A549 (cell line): ENCODE measurements around the gene PLA2G4B. TPM values are rescaled to one million over a fixed set of nuclear protein-coding genes. Genes with fewer than 3 reads are reported as not detected.

Experiments used
- ATAC-seq, 2 experiments: fragments of 200-7000 bp in 1 of 2; fragments of >200 bp in 1 of 2; cut with Nextera tagmentation in 1 of 2; cut with Tn5 transposase in 1 of 2; 3 replicates each; pipeline versions ENCODE4 v1.8.0 to v1.9.1; 2018 to 2020; ENCODE audit warnings: mild to moderate bottlenecking in 1 of 2, moderate library complexity in 1 of 2
- CTCF ChIA-PET: fragments of 300-600 bp; sonication (Branson Sonifier 250); formaldehyde crosslinking; extraction: SDS; loops from one replicate; lab custom pipeline; 2021; ENCODE audit warnings: antibody characterized with exemption, inconsistent platforms; lab: Yijun Ruan, JAX
- POLR2A ChIA-PET: fragments of 350-600 bp; formaldehyde crosslinking; extraction: SDS; loops from one replicate; lab custom pipeline; 2021; ENCODE audit warnings: antibody characterized with exemption, inconsistent platforms; lab: Yijun Ruan, JAX
- DNase-seq, 2 experiments: peaks; one replicate each; pipeline versions ENCODE4 v3.0.0 to v3.0.0-alpha.2; 2011 to 2016; ENCODE audit warnings: low read depth in 1 of 2, low spot score in 1 of 2
- FAIRE-seq: peaks from 2 replicates; lab custom pipeline; 2011; peaks lifted over from hg19 to GRCh38; lab: Jason Lieb, UNC
- H3K27ac ChIP-seq, 2 experiments: fragments of >200 bp; sonication (Bioruptor Twin); formaldehyde crosslinking; 3 replicates each; pipeline ENCODE4 v1.5.1; 2016 to 2017
- H3K4me1 ChIP-seq: fragments of >200 bp; sonication (Bioruptor Twin); formaldehyde crosslinking; 3 replicates; pipeline ENCODE4 v1.6.1; 2016
- H3K4me2 ChIP-seq: fragments of >200 bp; sonication (Bioruptor Twin); formaldehyde crosslinking; 3 replicates; pipeline ENCODE4 v1.6.1; 2016
- H3K4me3 ChIP-seq: fragments of >200 bp; sonication (Bioruptor Twin); formaldehyde crosslinking; 3 replicates; pipeline ENCODE4 v1.5.1; 2016
- H3K9me3 ChIP-seq: fragments of >200 bp; sonication (Bioruptor Twin); formaldehyde crosslinking; 3 replicates; pipeline ENCODE4 v1.6.1; 2016
- CBX8 ChIP-seq: fragments of 200-600 bp; sonication (generic); IDR thresholded peaks from 2 replicates; pipeline ENCODE4 v1.6.1; 2016
- CHD4 ChIP-seq: fragments of 200-600 bp; sonication (generic); IDR thresholded peaks from 2 replicates; pipeline ENCODE4 v1.6.1; 2016; ENCODE audit warnings: antibody characterized with exemption, mild to moderate bottlenecking, borderline replicate concordance
- CTCF ChIP-seq: fragments of >200 bp; sonication (Bioruptor Twin); formaldehyde crosslinking; IDR thresholded peaks from 3 replicates; pipeline ENCODE4 v1.5.1; 2016
- E2F6 ChIP-seq: IDR thresholded peaks from 2 replicates; pipeline ENCODE4 v1.6.1; 2012; ENCODE audit warnings: low read depth, borderline replicate concordance
- EHMT2 ChIP-seq: fragments of 200-600 bp; sonication (generic); IDR thresholded peaks from 2 replicates; pipeline ENCODE4 v1.6.1; 2016; ENCODE audit warnings: antibody characterized with exemption, low read depth, mild to moderate bottlenecking, moderate library complexity
- ELK1 ChIP-seq: fragments of 150-350 bp; IDR thresholded peaks from 2 replicates; pipeline ENCODE4 v1.6.1; 2014; ENCODE audit warnings: low read depth, mild to moderate bottlenecking, low read length
- EP300 ChIP-seq, 2 experiments: fragments of >200 bp; sonication (Bioruptor Twin); formaldehyde crosslinking; IDR thresholded peaks; 2 replicates in 1 of 2; 3 replicates in 1 of 2; pipeline ENCODE4 v1.6.1; 2016 to 2017
- FOXS1 ChIP-seq: fragments of 250-450 bp; sonication (Bioruptor Pico); IDR thresholded peaks from 2 replicates; pipeline ENCODE4 v1.5.0; 2020; ENCODE audit warnings: mild to moderate bottlenecking, moderate library complexity
- HEYL ChIP-seq: fragments of 250-450 bp; sonication (Bioruptor Pico); IDR thresholded peaks from 2 replicates; pipeline ENCODE4 v1.8.0; 2021; ENCODE audit warnings: mild to moderate bottlenecking, moderate library complexity
- JUN ChIP-seq, 2 experiments: fragments of >200 bp; sonication (Bioruptor Twin); formaldehyde crosslinking; IDR thresholded peaks; 2 replicates in 1 of 2; 3 replicates in 1 of 2; pipeline ENCODE4 v1.6.1; 2016 to 2017
- KDM1A ChIP-seq: fragments of 200-600 bp; sonication (generic); IDR thresholded peaks from 2 replicates; pipeline ENCODE4 v1.6.1; 2016; ENCODE audit warnings: low read depth, mild to moderate bottlenecking
- MAZ ChIP-seq: fragments of 150-350 bp; IDR thresholded peaks from 2 replicates; pipeline ENCODE4 v1.6.1; 2014; ENCODE audit warnings: antibody characterized with exemption, low read depth, low read length, borderline replicate concordance
- NPAS2 ChIP-seq: fragments of 250-450 bp; sonication (Bioruptor Pico); IDR thresholded peaks from 2 replicates; pipeline ENCODE4 v1.8.0; 2022; ENCODE audit warnings: mild to moderate bottlenecking, moderate library complexity, borderline replicate concordance
- NR3C1 ChIP-seq: fragments of >200 bp; sonication (Bioruptor Twin); formaldehyde crosslinking; IDR thresholded peaks from 3 replicates; pipeline ENCODE4 v1.6.1; 2017
- POLR2A ChIP-seq: IDR thresholded peaks from 2 replicates; pipeline ENCODE4 v1.6.1; 2012; ENCODE audit warnings: mild to moderate bottlenecking, low read length
- POLR2AphosphoS2 ChIP-seq: conservative IDR thresholded peaks from 2 replicates; pipeline ENCODE4 v1.6.1; 2012; ENCODE audit warnings: low read length, improper control_type of control experiment, inconsistent platforms
- RAD21 ChIP-seq, 2 experiments: fragments of >200 bp in 1 of 2; sonication (Bioruptor Twin) in 1 of 2; formaldehyde crosslinking in 1 of 2; IDR thresholded peaks in 1 of 2; conservative IDR thresholded peaks in 1 of 2; 2 replicates in 1 of 2; 3 replicates in 1 of 2; pipeline ENCODE4 v1.6.1; 2012 to 2018; ENCODE audit warnings: inconsistent platforms in 1 of 2
- RCOR1 ChIP-seq: fragments of 150-350 bp; IDR thresholded peaks from 2 replicates; pipeline ENCODE4 v1.6.1; 2014; ENCODE audit warnings: antibody characterized with exemption, low read length, low read depth
- RFX5 ChIP-seq: fragments of 450-650 bp; IDR thresholded peaks from 2 replicates; pipeline ENCODE4 v1.7.1; 2014; ENCODE audit warnings: antibody characterized with exemption, mild to moderate bottlenecking, moderate library complexity
- RNF2 ChIP-seq: fragments of 200-600 bp; sonication (generic); IDR thresholded peaks from 2 replicates; pipeline ENCODE4 v1.6.1; 2016; ENCODE audit warnings: low read depth, mild to moderate bottlenecking, antibody characterized with exemption, moderate library complexity, borderline replicate concordance
- SMC3 ChIP-seq: fragments of >200 bp; sonication (Bioruptor Twin); formaldehyde crosslinking; IDR thresholded peaks from 3 replicates; pipeline ENCODE4 v1.6.1; 2018; ENCODE audit warnings: inconsistent platforms
- TFCP2L1 ChIP-seq: fragments of 250-450 bp; sonication (Bioruptor Pico); IDR thresholded peaks from 2 replicates; pipeline ENCODE4 v1.5.0; 2021; ENCODE audit warnings: mild to moderate bottlenecking
- TP53 ChIP-seq: fragments of 250-450 bp; sonication (Bioruptor Pico); IDR thresholded peaks from 2 replicates; pipeline ENCODE4 v1.5.0; 2021; ENCODE audit warnings: mild to moderate bottlenecking, moderate library complexity
- WGBS: methylation state at CpG from one replicate; pipeline ENCODE4 v1.1.6; 2017; ENCODE audit errors: missing lambda C conversion rate; 5-methylcytosine and 5-hydroxymethylcytosine counted together
- polyA plus RNA-seq, 4 experiments: library from polyadenylated mRNA; depleted of rRNA in 3 of 4; stranded (reverse); fragments of >200 nt; fragmentation: RNase III in 1 of 4; extraction: RNeasy Plus Mini Kit Qiagen cat#74134 plus additional on column Dnase treatment in 1 of 4; gene quantifications; 2 replicates in 3 of 4; 3 replicates in 1 of 4; pipeline ENCODE4 v1.2.3, GENCODE V29; 2011 to 2017
- TF ChIP-seq, protein P1 (sequence below): fragments of >200 bp; sonication (Bioruptor Twin); formaldehyde crosslinking; IDR thresholded peaks from 2 replicates; pipeline ENCODE4 v1.6.1; 2016
- TF ChIP-seq, protein P2 (sequence below): IDR thresholded peaks from 2 replicates; pipeline ENCODE4 v1.6.1; 2012
- TF ChIP-seq, protein P3 (sequence below): IDR thresholded peaks from 2 replicates; pipeline ENCODE4 v1.6.1; 2012

The PLA2G4B gene
- polyA plus RNA-seq, 2 of the 4 experiments (the other 2 are of a cell fraction) = 2.2 to 2.6 TPM

GRCh38 chr15:41852736-41853590 lies 14.3 kb downstream of the PLA2G4B start:
- H3K27ac ChIP-seq = no peak overlapping the region
- ATAC-seq (peak in 1 of 2 experiments; percentile 18; a peak in 3 of 6 replicates), DNase-seq (no peak), FAIRE-seq (no peak)
- CTCF ChIA-PET = interaction anchor here (0.8 to 1.2 kb wide), 4 partner anchors 9 to 368 kb away, joined by 3 read pairs; partner anchors contain the start of gene MAPKBP1
- no peak overlapping the region for H3K4me3 ChIP-seq
- no peaks in the 10 kb centered on the region for H3K9me3 ChIP-seq
- POLR2A ChIA-PET = no interaction called here
- no peak for TF ChIP-seq EHMT2
- no peaks in the 10 kb centered on the region for H3K4me1 ChIP-seq
- no peak overlapping the region for H3K4me2 ChIP-seq
- WGBS = 69% methylated on average over 3 of the region's 17 CpGs

GRCh38 chr15:41853831-41854230 lies 15.2 kb downstream of the PLA2G4B start:
- no peaks in the 10 kb centered on the region for H3K9me3 ChIP-seq
- H3K4me1 ChIP-seq = no peaks in the 10 kb centered on the region
- ATAC-seq = no peak
- no peak overlapping the region for H3K4me3 ChIP-seq
- 78% methylated on average over 7 of the region's 10 CpGs for WGBS
- DNase-seq = no peak
- ChIA-PET POLR2A (no interaction called here), CTCF (interaction anchor here (1.8 kb wide), 1 partner anchor 51 kb away, joined by 4 read pairs; no protein-coding TSS in a partner anchor)
- no peak overlapping the region for H3K4me2 ChIP-seq
- no peak overlapping the region for H3K27ac ChIP-seq
- TF ChIP-seq RNF2 = no peak
- TF ChIP-seq JUN (IDR thresholded peaks at IDR 0.05) = no peak
- TF ChIP-seq HEYL (CRISPR knock-in tag) = no peak
- TF ChIP-seq MAZ = no peak
- TF ChIP-seq, protein P1, sequence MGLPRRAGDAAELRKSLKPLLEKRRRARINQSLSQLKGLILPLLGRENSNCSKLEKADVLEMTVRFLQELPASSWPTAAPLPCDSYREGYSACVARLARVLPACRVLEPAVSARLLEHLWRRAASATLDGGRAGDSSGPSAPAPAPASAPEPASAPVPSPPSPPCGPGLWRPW = no peak
- TF ChIP-seq E2F6 = no peak
- TF ChIP-seq ELK1 = no peak
- TF ChIP-seq, protein P2, sequence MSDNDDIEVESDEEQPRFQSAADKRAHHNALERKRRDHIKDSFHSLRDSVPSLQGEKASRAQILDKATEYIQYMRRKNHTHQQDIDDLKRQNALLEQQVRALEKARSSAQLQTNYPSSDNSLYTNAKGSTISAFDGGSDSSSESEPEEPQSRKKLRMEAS = no peak
- no peak for TF ChIP-seq CHD4
- no peak for TF ChIP-seq NPAS2 (CRISPR knock-in tag)
- no peak for TF ChIP-seq POLR2A
- TF ChIP-seq RFX5 = no peak
- no peak for TF ChIP-seq FOXS1
- TF ChIP-seq CTCF = no peak
- no peak for TF ChIP-seq NR3C1
- FAIRE-seq = no peak

DNA sequence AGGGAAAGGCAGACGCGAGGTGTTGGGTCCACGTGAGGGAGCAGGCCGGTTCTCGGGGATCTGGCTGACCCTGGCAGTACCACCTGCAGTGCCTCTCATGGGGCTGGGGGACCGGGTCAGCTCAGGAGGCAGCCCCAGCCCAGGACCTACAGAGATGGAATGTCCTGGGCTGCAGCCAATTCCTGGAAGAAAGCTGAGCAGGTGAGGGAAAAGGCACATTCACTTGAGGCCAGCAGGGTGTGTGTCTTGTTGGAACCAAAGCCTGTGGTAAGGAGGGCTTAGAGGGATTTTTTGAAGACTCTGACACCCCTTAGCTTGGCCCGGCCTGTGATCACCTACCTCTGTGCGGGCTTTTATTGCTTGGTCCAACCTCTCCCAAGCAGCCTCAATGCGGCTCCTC lies 15.8 kb downstream of the PLA2G4B start:
- TF ChIP-seq CBX8 (no peak), SMC3 (no peak), TP53 (CRISPR knock-in tag) (no peak), RNF2 (no peak), KDM1A (no peak), JUN (IDR thresholded peaks at IDR 0.05) (no peak), RAD21 (conservative IDR thresholded peaks at IDR 0.05 in 1 of 2, IDR thresholded peaks at IDR 0.05 in 1 of 2) (no peak), RCOR1 (no peak), MAZ (no peak), EP300 (IDR thresholded peaks at IDR 0.05) (no peak), TFCP2L1 (CRISPR knock-in tag) (no peak), RFX5 (no peak), POLR2AphosphoS2 (no peak), HEYL (CRISPR knock-in tag) (no peak)
- TF ChIP-seq, protein P1 = no peak
- TF ChIP-seq, protein P2 = no peak
- TF ChIP-seq, protein P3, sequence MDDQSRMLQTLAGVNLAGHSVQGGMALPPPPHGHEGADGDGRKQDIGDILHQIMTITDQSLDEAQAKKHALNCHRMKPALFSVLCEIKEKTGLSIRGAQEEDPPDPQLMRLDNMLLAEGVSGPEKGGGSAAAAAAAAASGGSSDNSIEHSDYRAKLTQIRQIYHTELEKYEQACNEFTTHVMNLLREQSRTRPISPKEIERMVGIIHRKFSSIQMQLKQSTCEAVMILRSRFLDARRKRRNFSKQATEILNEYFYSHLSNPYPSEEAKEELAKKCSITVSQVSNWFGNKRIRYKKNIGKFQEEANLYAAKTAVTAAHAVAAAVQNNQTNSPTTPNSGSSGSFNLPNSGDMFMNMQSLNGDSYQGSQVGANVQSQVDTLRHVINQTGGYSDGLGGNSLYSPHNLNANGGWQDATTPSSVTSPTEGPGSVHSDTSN = no peak
- ATAC-seq (no peak), DNase-seq (no peak), FAIRE-seq (no peak)
- H3K4me2 ChIP-seq = no peak overlapping the region
- no peaks in the 10 kb centered on the region for H3K9me3 ChIP-seq
- no peak overlapping the region for H3K4me3 ChIP-seq
- ChIA-PET POLR2A (no interaction called here), CTCF (interaction anchor here (1.8 kb wide), 1 partner anchor 50 kb away, joined by 4 read pairs; no protein-coding TSS in a partner anchor)
- WGBS = 70% methylated on average over 2 of the region's 9 CpGs
- no peak overlapping the region for H3K27ac ChIP-seq
- H3K4me1 ChIP-seq = no peaks in the 10 kb centered on the region
